SK-N-MC (cell line): ENCODE data around the gene KCNH4.

Source experiments
- EZH2 ChIP-seq: fragments of 200-600 bp; sonication (generic); IDR thresholded peaks from one replicate; pipeline ENCODE4 v1.6.1; 2017; ENCODE audit warnings: antibody characterized with exemption
- POLR2AphosphoS5 ChIP-seq: IDR thresholded peaks from 2 replicates; pipeline ENCODE4 v1.6.1; 2012; ENCODE audit warnings: mild to moderate bottlenecking, low read depth, low read length, borderline replicate concordance

GRCh38 chr17:42129109-42129837 lies 51.7 kb downstream of the KCNH4 start:
- TF ChIP-seq EZH2 (no peak), POLR2AphosphoS5 (no peak)
